HT-29 (cell line): ENCODE data around the gene RCBTB1. TPM values are rescaled to one million over a fixed set of nuclear protein-coding genes. Genes with fewer than 3 reads are reported as not detected.

Experiments
- DNase-seq: peaks from one replicate; pipeline ENCODE4 v3.0.0-alpha.2; 2015; ENCODE audit warnings: low spot score
- total RNA-seq: library from RNA; depleted of rRNA; stranded (reverse); fragments of >200 nt; shearing (Covaris generic); gene quantifications from 2 replicates; pipeline ENCODE4 v1.2.3, GENCODE V29; 2014

The RCBTB1 gene
- total RNA-seq, 1 experiment from 2014 or later: 10.4 TPM

- DNase-seq: peak; percentile 54
These were observed 24.9 kb downstream of the RCBTB1 start for GRCh38 chr13:49560270-49561061.

GRCh38 chr13:49559006-49559405 is 26.4 kb downstream of the RCBTB1 start:
- no peak for DNase-seq

- DNase-seq: no peak
These were observed 31.0 kb downstream of the RCBTB1 start for GRCh38 chr13:49554387-49554786.

- DNase-seq: no peak
These were observed 31.5 kb downstream of the RCBTB1 start for GRCh38 chr13:49553888-49554287.

GRCh38 chr13:49550942-49551644 is 34.3 kb downstream of the RCBTB1 start:
- no peak for DNase-seq

GRCh38 chr13:49549289-49549688 is 36.1 kb downstream of the RCBTB1 start:
- DNase-seq: no peak

GRCh38 chr13:49546561-49546960 is 38.8 kb downstream of the RCBTB1 start:
- DNase-seq: no peak

- DNase-seq: no peak
These were observed 39.7 kb downstream of the RCBTB1 start for GRCh38 chr13:49545661-49546060.

- no peak for DNase-seq
These were observed 41.7 kb downstream of the RCBTB1 start for GRCh38 chr13:49543656-49544055.

GRCh38 chr13:49540552-49540951 is 44.8 kb downstream of the RCBTB1 start:
- no peak for DNase-seq

- no peak for DNase-seq
These were observed 45.6 kb downstream of the RCBTB1 start for GRCh38 chr13:49539746-49540145.

GRCh38 chr13:49539313-49539712 is 46.0 kb downstream of the RCBTB1 start:
- no peak for DNase-seq

- DNase-seq: no peak
These were observed 47.0 kb downstream of the RCBTB1 start for GRCh38 chr13:49538404-49538803.

GRCh38 chr13:49536144-49536873 is 49.0 kb downstream of the RCBTB1 start:
- no peak for DNase-seq

GRCh38 chr13:49533591-49534269 is 51.6 kb downstream of the RCBTB1 start:
- DNase-seq: no peak

GRCh38 chr13:49533011-49533410 is 52.3 kb downstream of the RCBTB1 start:
- no peak for DNase-seq

- no peak for DNase-seq
These were observed 52.8 kb downstream of the RCBTB1 start for GRCh38 chr13:49532593-49532992.

GRCh38 chr13:49530457-49530856 is 54.9 kb downstream of the RCBTB1 start:
- DNase-seq: no peak

GRCh38 chr13:49528161-49528560 is 57.2 kb downstream of the RCBTB1 start:
- DNase-seq: no peak

- no peak for DNase-seq
These were observed 58.2 kb downstream of the RCBTB1 start for GRCh38 chr13:49527123-49527522.

- DNase-seq: peak; percentile 33
These were observed 60.4 kb downstream of the RCBTB1 start for GRCh38 chr13:49524740-49525501.
